Hematopoietic multipotent progenitor cell (in vitro differentiated cells): ENCODE measurements around the gene S100Z. TPM values are rescaled to one million over a fixed set of nuclear protein-coding genes. Genes with fewer than 3 reads are reported as not detected.
"Not testable (repeated sequence)": the region's sequence is repeated elsewhere in the genome, so short reads cannot be mapped to it uniquely, and the experiment has no call there.

Experiments
- DNase-seq, 3 donors: peaks; one replicate each; pipeline ENCODE4 v3.0.0-alpha.2; 2011 to 2015; ENCODE audit warnings: low read depth in 2 of 3, low spot score in 2 of 3
- total RNA-seq: library from RNA; depleted of rRNA; stranded (reverse); fragments of >200 nt; gene quantifications from one replicate; pipeline ENCODE4 v1.2.3, GENCODE V29; 2012

The S100Z gene
- total RNA-seq, 1 donor = 3.5 TPM

- peak; percentile 26 to 85 (median 64) for DNase-seq
Observed at GRCh38 chr5:76867827-76868693, 18.2 kb downstream of the S100Z start.

DNA sequence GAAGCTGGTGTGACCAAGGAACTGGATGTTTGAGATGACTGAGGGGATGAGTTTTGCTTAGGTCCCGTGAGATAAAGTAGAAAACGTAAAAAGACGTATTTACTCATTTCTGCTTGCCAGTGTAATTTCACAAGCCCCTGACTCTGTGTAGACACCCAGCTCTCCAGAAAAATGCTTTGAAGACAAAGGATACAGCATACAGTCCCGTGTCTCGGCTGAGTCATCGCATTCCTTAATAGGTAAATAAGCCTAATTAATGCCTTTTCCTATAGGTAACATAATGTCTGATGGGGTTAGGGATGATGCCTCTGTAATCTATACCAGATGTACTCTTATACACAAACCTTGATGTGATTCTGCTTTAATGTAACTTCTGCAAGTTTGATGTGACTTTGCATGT is 20.2 kb downstream of the S100Z start:
- no peak for DNase-seq

DNA sequence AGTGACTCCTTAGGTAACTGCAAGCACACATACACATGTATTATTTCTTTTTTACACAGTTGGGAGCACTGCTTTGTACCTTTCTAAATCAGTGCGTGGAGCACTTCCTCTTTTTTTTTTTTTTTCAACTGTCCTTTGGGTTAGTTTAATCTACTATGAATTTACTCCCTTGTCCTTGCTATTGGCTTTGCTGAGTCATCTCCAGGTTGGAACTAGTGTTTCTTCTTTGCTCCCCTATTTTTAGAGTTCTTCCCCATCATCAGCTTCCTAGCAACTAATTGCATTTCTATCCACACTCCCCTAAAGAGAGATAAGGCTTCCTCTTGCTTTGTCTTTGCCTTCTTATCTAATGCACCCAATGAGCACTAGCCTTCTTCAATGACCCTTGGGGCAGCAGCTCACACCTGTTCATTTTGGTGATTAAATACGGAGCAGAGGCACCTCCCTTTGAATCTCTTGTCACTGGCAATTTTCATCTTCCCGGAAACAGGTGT is 24.3 kb downstream of the S100Z start:
- peak in 2 of 3 donors; percentile 48 to 73 for DNase-seq

DNA sequence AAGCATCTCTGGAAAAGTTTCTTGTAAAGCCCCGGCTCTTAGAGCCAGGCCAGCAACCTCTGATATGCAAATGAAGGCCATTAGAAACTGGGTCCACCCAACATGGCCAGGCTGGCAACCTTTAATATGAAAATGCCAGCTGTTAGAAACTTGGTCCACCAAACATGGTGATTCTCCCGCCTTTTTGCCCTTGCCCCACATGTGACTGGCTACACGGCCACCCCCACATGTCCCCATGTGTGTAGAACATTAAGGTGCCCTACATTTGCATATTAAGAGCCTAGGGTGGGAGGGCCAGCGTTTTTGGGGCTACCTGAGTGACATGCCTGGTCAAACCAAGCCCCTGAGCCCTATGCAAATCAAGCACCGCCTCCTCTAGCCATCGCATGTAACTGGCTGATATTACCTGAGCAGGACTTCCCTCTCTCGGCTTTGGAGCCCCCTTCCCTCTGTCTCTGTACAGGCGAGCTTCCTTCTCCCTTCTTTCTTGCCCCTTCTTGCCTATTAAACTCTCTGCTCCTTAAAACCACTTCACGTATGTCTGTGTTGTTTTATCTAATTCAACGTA is 39.0 kb downstream of the S100Z start:
- DNase-seq = no peak

DNA sequence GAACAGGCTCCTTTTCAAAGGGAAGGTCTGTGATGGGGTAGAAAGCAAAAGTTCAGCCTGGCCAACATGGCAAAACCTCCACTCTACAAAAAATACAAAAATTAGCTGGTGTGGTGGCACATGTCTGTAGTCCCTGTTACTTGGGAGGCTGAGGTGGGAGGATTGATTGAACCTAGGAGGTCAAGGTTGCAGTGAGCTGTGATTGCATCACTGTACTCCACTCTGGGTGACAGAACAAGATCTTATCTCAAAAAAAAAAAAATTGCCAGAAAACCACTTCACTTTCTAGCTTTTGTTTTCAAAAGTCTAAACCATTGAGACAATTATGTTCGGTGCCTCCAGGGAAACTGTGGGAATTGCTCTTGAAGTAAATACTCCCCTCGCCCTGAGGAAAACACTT is 43.5 kb downstream of the S100Z start:
- DNase-seq = no peak

DNA sequence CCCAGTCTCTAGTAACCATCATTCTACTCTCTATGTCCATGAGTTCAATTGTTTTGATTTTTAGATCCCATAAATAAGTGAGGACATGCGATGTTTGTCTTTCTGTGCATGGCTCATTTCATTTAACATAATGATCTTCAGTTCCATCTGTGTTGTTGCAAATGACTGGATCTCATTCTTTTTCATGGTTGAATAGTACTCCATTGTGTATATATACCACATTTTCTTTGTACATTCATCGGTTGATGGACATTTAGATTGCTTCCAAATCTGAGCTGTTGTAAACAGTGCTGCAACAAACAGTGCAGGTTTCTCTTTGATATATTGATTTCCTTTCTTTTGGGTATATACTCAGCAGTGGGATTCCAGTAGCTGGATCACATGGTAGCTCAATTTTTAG is 46.4 kb downstream of the S100Z start:
- DNase-seq = no peak

GRCh38 chr5:76901522-76901921 is 51.7 kb downstream of the S100Z start:
- DNase-seq = no peak

- no peak for DNase-seq
Observed at GRCh38 chr5:76908166-76908565, 58.4 kb downstream of the S100Z start.

DNA sequence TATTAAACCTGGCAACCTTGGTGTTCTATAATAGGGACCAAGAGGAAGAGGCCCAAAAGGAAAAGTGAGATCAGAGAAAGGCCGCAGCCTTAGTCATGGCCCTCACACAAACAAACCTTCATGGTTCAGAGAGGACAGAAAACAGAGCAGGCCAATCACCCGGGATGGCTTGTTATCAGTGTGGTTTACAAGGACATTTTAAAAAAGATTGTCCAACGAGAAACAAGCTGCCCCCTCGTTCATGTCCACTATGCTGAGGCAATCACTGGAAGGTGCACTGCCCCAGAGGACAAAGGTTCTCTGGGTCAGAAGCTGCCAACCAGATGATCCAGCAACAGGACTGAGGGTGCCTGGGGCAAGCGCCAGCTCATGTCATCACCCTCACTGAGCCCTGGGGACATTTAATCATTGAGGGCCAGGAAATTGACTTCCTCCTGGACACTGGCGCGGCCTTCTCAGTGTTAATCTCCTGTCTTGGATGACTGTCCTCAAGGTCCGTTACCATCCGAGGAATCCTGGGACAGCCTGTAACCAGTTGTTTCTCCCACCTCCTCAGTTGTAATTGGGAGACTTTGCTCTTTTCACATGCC is 60.6 kb downstream of the S100Z start:
- not testable (repeated sequence) for DNase-seq

DNA sequence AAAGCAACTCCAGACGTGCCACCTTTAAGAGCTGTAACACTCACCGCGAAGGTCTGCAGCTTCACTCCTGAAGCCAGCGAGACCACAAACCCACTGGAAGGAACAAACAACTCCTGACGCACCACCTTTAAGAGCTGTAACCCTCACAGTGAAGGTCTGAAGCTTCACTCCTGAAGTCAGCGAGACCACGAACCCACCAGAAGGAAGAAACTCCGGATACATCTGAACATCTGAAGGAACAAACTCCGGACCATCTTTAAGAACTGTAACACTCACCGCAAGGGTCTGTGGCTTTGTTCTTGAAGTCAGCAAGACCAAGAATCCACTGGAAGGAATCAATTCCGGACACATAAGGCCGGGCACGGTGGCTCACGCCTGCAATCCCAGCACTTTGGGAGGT is 64.9 kb downstream of the S100Z start:
- peak in 2 of 3 donors; percentile 5 to 63 for DNase-seq

- DNase-seq = no peak
Observed at GRCh38 chr5:76918539-76918938, 68.7 kb downstream of the S100Z start.

DNA sequence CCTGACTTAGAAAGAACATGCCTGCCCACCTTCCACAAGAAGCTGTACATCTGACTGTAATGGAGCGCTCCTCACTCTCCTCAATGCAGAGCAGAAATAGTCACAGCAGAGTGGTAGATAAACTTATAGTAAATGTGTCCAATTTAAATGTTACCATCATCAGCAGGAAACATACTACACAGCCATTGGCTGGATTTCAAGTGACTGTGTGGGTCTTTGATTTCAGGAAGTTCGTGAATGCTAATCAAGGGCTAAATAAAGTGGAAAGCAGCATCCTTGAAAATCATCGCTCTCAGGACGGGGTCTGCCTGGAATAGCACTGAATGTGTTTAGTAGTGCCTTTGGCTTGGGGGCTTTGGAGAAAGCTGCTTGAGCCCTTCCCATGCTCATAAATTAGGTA is 70.7 kb downstream of the S100Z start:
- peak in 2 of 3 donors; percentile 16 to 58 for DNase-seq

DNA sequence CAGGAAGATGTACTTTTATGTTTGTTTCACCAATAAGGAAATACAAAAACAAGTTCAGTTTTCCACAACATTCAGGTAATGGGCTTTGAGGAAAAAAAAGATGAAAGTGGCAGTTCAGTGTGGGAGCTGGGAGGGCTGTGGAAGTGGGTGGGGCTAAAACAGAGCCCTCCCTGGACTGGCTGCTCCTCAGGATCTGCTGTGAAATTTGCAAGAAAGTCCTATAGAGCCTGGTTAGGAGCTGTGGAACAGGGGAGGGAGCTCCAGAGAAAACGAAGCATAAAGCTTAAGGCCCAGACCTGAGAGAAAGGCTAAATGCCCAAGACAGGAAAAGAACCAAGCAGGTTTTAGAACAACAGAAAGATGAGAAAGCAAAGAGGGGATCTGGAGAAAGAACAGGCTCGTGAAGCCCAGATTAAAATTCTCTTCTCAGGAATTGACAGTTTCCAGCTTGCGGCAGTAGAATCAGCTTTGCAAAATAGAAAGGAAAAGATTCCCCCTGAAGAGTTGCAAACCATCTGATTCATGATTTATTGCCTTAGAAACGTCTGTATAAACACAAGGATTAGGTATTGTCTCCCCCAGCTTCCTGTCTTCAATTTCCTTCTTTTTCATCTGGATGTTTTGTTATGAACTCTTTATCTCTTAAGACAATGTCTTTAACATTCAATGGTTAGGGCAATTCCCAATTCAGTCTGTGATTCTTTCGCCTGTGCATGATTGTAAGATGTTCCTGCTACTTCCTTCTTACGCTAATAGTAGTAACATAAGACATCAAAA is 76.7 kb downstream of the S100Z start:
- no peak for DNase-seq

GRCh38 chr5:76927961-76928360 is 78.1 kb downstream of the S100Z start:
- DNase-seq = no peak

DNA sequence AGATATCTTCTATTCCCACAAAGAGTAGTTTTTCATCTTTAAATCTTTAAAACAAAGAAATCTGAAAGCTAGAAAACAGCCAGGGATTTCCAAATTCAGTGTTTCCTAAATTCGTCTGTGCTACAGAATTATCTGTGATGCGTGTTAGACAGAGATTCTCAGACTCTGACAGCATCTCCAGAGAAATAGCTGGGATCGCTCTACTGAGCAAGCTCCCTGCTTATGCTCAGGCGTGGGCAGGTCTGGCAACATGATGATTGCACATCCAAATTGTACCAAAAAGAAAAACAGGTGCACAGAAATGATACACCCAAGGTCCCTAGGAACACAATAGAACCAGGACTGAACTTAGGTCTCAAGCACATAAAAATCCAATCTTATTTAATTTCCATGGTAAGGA is 80.3 kb downstream of the S100Z start:
- DNase-seq = no peak

DNA sequence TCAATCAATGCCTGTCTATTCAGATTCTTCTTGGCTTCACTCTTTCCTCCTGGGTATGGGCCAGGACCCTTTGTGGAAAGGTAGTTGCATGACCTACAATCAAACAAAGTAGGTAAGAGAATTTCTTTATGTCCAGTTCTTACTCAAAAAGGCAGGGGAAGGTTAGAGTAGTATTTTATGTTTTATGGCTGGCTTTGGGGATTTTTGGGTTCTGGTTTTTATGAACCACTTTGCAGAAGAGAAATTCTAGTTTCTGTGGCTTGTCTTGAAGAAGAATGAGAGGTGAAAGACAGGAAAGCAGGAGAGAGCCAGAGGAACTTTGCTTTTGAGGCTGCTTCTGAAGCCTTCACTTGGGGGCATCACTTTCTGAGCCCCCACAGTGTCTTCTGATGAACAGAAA is 88.4 kb downstream of the S100Z start:
- DNase-seq = no peak

DNA sequence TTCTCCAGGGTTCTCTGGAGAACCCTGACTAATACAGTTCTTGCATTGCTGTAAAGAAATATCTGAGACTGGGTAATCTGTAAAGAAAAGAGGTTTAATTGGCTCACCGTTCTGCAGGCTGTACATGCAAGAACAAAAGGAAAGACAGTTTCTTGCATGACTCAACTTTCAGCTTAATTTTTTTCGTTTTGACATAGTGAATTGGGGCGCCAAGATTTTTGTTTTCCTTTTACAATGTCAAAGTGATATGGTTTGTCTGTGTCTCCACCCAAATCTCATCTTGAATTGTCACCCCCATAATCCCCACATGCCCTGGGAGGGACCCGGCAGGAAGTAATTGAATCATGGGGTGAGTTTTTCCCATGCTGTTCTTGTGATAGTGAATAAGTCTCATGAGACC is 91.2 kb downstream of the S100Z start:
- DNase-seq = no peak

DNA sequence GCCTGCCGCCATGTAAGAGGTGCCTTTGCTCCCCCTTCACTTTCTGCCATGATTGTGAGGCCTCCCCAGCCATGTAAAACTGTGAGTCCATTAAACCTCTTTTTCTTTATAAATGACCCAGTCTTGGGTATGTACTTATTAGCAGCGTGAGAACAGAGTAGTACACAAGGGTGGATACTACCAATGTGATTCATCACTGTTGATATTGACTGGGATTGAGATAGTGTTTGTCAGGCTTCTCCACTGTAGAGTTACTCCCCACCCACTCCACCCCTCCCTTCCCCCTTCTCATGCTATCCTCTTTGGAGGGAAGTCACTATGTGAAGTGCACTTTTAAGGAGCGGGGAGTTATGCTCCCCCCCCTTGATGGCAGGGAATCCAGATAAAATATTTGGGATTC is 91.6 kb downstream of the S100Z start:
- DNase-seq = no peak

- DNase-seq = no peak
Observed at GRCh38 chr5:76942581-76942980, 92.8 kb downstream of the S100Z start.

DNA sequence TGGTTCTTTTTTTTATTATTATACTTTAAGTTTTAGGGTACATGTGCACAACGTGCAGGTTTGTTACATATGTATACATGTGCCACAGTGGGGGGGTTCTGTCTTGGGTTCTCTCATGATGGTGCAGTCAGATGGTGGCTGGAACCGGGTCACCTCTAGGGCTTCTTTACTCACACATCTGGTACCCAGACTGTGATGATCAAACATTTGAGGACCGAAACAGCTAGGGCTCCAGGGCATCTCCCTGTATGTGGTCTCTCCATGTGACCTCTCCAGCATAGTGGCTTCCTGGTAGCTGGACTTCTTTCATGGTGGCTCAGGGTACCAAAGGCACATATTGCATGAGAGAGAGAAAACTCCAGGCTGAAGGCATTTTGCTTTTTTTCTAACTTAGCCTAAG is 93.2 kb downstream of the S100Z start:
- no peak for DNase-seq

DNA sequence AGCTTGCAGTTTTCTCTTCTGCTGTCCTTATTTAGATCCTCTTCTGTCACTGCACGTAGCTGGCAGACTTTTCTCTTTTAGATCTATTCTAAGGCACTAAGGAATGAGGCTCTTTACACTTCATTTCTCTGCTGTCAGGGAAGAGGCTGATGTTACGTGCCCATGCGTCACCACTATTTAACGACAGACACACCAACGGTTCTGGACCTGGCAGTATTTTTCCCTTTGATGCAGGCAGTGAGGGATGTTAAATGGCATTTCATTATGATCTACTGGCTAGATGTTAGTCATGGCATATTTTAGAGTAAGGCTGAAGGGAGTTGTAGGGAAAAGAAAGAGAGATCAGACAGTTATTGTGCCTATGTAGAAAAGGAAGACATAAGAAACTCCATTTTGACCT is 94.8 kb downstream of the S100Z start:
- DNase-seq = no peak
